GM12892 (cell line): ENCODE data around the gene TMEM269. TPM values are rescaled to one million over a fixed set of nuclear protein-coding genes. Genes with fewer than 3 reads are reported as not detected.

Source experiments
- DNase-seq: peaks from one replicate; pipeline ENCODE4 v3.0.0; 2011; ENCODE audit not compliant: insufficient read length
- FAIRE-seq: peaks from 2 replicates; lab custom pipeline; 2011; peaks lifted over from hg19 to GRCh38; lab: Jason Lieb, UNC
- POLR2A ChIP-seq: IDR thresholded peaks from 2 replicates; pipeline ENCODE4 v1.6.1; 2011; ENCODE audit warnings: low read depth, low read length, control low read depth
- POLR2AphosphoS5 ChIP-seq: IDR thresholded peaks from 2 replicates; pipeline ENCODE4 v1.6.1; 2011; ENCODE audit warnings: low read depth, low read length, control low read depth
- TAF1 ChIP-seq: IDR thresholded peaks from 2 replicates; pipeline ENCODE4 v1.6.1; 2011; ENCODE audit warnings: low read depth, mild to moderate bottlenecking, control low read depth, low read length, borderline replicate concordance
- polyA plus RNA-seq: library from polyadenylated mRNA; unstranded; fragments of >200 nt; gene quantifications from one replicate; pipeline ENCODE4 v1.2.1, GENCODE V29; 2012; ENCODE audit warnings: missing spikeins, inconsistent platforms; ENCODE audit not compliant: missing spikeins

Gene TMEM269, protein sequence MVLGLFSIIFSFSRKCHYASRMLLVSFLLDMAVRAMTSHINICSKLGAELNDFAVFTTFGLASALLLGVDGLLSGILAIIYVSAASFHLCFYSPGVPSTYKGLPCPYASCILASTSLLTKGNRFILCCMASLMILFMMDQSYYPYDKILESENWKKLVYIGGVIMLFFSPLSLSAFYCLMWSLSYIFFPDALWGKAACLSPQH
- 0.38 TPM for polyA plus RNA-seq

GRCh38 chr1:42784946-42785693, at the start of gene TMEM269:
Gene TMEM269, plus strand, starts transcription at chr1:42784991. Its CDS starts 4,903 bp downstream, at chr1:42789894.
- no peak for FAIRE-seq
- TF ChIP-seq TAF1 (no peak), POLR2AphosphoS5 (no peak), POLR2A (no peak)

GRCh38 chr1:42735056-42735455, 49.7 kb upstream of the TMEM269 start:
- DNase-seq (no peak), FAIRE-seq (no peak)
- TF ChIP-seq POLR2A (no peak), TAF1 (no peak), POLR2AphosphoS5 (no peak)

More at GRCh38 chr1:42784946-42785693, at the start of gene TMEM269:
- no peak for DNase-seq

GRCh38 chr1:42735477-42736105, 49.2 kb upstream of the TMEM269 start:
- TF ChIP-seq TAF1 = no peak
- TF ChIP-seq POLR2A = no peak
- TF ChIP-seq POLR2AphosphoS5 = no peak
- FAIRE-seq (no peak), DNase-seq (no peak)

DNA sequence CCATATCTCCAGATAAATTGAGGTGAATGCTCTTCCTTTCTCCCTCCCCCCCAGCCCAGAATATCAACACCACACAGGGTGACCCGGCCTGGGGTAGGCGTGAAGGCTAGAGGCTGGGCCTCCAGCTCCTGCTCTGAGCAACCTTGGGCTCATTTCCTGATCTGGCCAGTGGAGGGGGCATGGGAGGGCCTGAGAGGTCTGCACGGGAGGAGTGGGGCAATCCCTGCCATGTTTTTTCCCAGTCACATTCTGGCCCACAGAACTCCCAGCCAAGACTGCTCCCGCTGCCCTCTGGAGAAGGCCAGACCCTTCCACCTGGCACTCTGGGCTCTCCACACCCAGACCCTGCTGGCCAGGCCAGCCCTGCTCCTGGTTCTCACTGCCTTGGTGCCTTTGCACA, 48.6 kb upstream of the TMEM269 start:
- FAIRE-seq (no peak), DNase-seq (no peak)
- no peak for TF ChIP-seq POLR2AphosphoS5
- TF ChIP-seq POLR2A = no peak
- TF ChIP-seq TAF1 = no peak

GRCh38 chr1:42736571-42737200, 48.1 kb upstream of the TMEM269 start:
- DNase-seq (no peak), FAIRE-seq (no peak)
- TF ChIP-seq POLR2A (no peak), TAF1 (no peak), POLR2AphosphoS5 (no peak)

GRCh38 chr1:42737257-42737656, 47.5 kb upstream of the TMEM269 start:
- TF ChIP-seq POLR2AphosphoS5 = no peak
- TF ChIP-seq POLR2A = no peak
- no peak for TF ChIP-seq TAF1
- peak; percentile 70 for FAIRE-seq
- no peak for DNase-seq

DNA sequence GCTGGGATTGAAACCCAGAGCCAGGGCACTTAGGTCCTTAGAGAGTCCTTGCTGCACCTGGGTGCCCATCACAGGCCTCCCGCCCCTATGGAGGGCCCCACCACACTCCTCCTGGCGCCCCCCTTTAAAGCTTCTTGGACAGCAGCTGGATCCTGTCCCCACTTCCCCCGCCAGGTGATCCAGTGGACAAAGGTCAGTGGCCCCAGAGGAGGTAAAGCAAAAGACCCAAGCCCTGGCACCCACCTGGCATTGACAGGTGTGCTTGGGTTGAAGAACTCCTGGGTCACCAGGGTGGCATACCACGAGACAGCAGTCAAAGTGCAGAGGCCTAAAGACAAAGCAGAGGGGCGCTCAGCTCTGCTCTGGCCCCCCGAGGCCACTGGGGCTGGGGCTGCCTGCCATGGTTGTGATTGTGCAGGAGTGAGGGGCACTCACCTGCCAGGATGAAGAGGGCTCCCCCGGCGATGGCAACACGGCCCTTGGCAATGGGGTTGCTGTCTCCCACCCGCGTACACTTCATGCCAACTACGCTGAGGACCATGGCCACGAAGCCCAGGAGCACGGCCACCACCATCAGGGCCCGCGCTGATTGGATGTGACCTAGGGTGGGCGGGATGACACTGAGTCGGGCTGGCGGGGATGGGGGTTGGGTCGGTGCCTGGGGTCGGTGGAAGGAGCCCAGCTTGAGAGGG, 46.7 kb upstream of the TMEM269 start:
- FAIRE-seq (no peak), DNase-seq (no peak)
- TF ChIP-seq TAF1 (no peak), POLR2AphosphoS5 (no peak), POLR2A (no peak)

- DNase-seq (no peak), FAIRE-seq (no peak)
- TF ChIP-seq POLR2A = no peak
- TF ChIP-seq TAF1 = no peak
- TF ChIP-seq POLR2AphosphoS5 = no peak
These were observed 46.0 kb upstream of the TMEM269 start for GRCh38 chr1:42738678-42739226.

- no peak for FAIRE-seq
- DNase-seq = no peak
- TF ChIP-seq POLR2A (no peak), POLR2AphosphoS5 (no peak), TAF1 (no peak)
These were observed 44.8 kb upstream of the TMEM269 start, which contains the start of gene CLDN19 for GRCh38 chr1:42739753-42740700. Gene CLDN19, minus strand, starts transcription at chr1:42740236. Its CDS starts 173 bp downstream, at chr1:42740063.
